GM06990 (cell line): ENCODE data around the gene MTERF4.

ENCODE experiments used
- DNase-seq: peaks from one replicate; pipeline ENCODE4 v3.0.0-alpha.2; 2011; ENCODE audit not compliant: insufficient read length; ENCODE audit errors: extremely low read depth
- H3K27me3 ChIP-seq: replicated peaks from 2 replicates; pipeline ENCODE4 v1.6.0; 2011; ENCODE audit warnings: low read length; ENCODE audit not compliant: control insufficient read depth, insufficient read depth
- H3K36me3 ChIP-seq: 2 replicates; pipeline ENCODE4 v1.5.1; 2011; ENCODE audit warnings: low read length; ENCODE audit not compliant: control insufficient read depth, insufficient read depth
- H3K4me3 ChIP-seq: replicated peaks from 2 replicates; pipeline ENCODE4 v1.5.1; 2011; ENCODE audit warnings: low read depth, mild to moderate bottlenecking, control low read depth, low read length
- TF ChIP-seq, protein P1 (sequence below): IDR thresholded peaks from 2 replicates; pipeline ENCODE4 v1.5.1; 2011; ENCODE audit warnings: low read length, control low read depth, mild to moderate bottlenecking, inconsistent platforms; ENCODE audit not compliant: insufficient read depth, poor library complexity, severe bottlenecking

MTERF4 gene

GRCh38 chr2:241049739-241050623 is 52.1 kb downstream of the MTERF4 start:
- Histone ChIP-seq H3K27me3 (no peaks in the 10 kb centered on the region), H3K4me3 (no peak overlapping the region), H3K36me3 (peaks cover 2% of the 10 kb centered on the region)
- peak; percentile 3 for DNase-seq
- TF ChIP-seq, protein P1, sequence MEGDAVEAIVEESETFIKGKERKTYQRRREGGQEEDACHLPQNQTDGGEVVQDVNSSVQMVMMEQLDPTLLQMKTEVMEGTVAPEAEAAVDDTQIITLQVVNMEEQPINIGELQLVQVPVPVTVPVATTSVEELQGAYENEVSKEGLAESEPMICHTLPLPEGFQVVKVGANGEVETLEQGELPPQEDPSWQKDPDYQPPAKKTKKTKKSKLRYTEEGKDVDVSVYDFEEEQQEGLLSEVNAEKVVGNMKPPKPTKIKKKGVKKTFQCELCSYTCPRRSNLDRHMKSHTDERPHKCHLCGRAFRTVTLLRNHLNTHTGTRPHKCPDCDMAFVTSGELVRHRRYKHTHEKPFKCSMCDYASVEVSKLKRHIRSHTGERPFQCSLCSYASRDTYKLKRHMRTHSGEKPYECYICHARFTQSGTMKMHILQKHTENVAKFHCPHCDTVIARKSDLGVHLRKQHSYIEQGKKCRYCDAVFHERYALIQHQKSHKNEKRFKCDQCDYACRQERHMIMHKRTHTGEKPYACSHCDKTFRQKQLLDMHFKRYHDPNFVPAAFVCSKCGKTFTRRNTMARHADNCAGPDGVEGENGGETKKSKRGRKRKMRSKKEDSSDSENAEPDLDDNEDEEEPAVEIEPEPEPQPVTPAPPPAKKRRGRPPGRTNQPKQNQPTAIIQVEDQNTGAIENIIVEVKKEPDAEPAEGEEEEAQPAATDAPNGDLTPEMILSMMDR, result no peak

DNA sequence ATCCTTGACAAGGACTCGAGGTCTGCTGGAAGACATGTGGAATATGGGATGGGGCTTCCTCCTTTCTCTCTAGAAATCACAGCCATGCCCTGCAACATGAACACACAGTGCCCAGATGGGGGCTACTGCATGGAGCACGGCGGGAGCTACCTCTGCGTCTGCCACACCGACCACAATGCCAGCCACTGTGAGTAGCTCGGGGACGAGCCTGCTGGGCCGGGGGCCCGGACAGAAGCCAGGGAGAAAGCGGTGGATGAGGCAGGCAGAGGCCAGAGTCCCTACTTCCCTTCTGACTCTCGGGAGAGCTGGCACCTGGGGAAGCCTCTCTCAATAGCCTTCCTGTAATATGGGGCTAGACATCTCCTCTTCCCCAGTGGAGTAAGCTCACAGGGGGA is 53.1 kb downstream of the MTERF4 start:
- TF ChIP-seq, protein P1, result no peak
- H3K36me3 ChIP-seq, result peaks cover 2% of the 10 kb centered on the region
- H3K27me3 ChIP-seq, result no peaks in the 10 kb centered on the region
- peak; percentile 6 for DNase-seq
- no peak overlapping the region for H3K4me3 ChIP-seq

DNA sequence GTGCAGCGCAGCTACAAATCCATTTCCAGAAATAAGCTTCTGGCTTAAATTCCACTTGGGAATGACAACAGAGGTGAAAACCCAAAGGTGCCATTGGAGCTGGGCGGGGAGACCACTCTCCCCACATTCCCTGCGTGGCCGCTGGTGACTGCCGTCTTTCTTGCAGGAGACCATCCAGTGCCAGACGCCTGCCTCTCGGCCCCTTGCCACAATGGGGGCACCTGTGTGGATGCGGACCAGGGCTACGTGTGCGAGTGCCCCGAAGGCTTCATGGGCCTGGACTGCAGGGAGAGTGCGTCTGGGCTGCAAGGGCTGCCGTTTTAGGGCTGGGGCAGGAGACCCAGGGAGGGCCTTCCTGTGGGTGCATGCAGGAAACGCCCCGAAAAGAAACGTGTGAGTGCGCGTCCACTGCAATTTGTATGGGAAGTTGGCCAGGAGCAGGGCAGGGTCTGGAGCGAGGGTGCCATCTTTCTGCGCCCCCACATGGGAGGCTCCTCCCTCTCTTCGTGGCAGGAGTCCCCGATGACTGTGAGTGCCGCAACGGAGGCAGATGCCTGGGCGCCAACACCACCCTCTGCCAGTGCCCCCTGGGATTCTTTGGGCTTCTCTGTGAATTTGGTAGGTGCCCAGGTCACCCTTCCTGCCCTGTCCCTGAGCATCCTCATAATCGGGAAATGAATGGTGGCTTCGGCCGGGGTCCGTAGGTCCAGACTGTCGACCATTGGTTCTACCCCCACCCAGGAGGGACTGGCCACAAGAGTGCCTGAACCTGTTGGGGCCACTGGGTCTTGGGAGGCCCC is 53.7 kb downstream of the MTERF4 start:
- TF ChIP-seq, protein P1, result no peak
- no peak overlapping the region for H3K4me3 ChIP-seq
- no peaks in the 10 kb centered on the region for H3K27me3 ChIP-seq
- DNase-seq, result peak; percentile 3
- peaks cover 2% of the 10 kb centered on the region for H3K36me3 ChIP-seq

- TF ChIP-seq, protein P1, result no peak
- H3K27me3 ChIP-seq, result no peaks in the 10 kb centered on the region
- no peak for DNase-seq
- peaks cover 2% of the 10 kb centered on the region for H3K36me3 ChIP-seq
- no peak overlapping the region for H3K4me3 ChIP-seq
These were observed 54.7 kb downstream of the MTERF4 start for GRCh38 chr2:241047253-241048010.
